Left lung (tissue), 10 donors: ENCODE measurements around the gene PXK. TPM values are rescaled to one million over a fixed set of nuclear protein-coding genes. Genes with fewer than 3 reads are reported as not detected.

Experiments
- ATAC-seq: fragments of 200-7000 bp; cut with Tn5 transposase; one replicate; pipeline ENCODE4 v1.9.1; 2020; ENCODE audit warnings: moderate library complexity
- DNase-seq, 4 donors: peaks; one replicate each; pipeline ENCODE4 v3.0.0-alpha.2; 2013 to 2020
- H3K27ac ChIP-seq, 2 donors: fragments of 200-600 bp; sonication (generic) in 1 of 2; one replicate each; pipeline versions ENCODE4 v1.5.0 to v1.8.0; 2020 to 2021
- H3K27me3 ChIP-seq, 2 donors: fragments of 200-600 bp; sonication (generic) in 1 of 2; one replicate each; pipeline versions ENCODE4 v1.5.0 to v1.8.0; 2020 to 2021
- H3K36me3 ChIP-seq, 2 donors: fragments of 200-600 bp; sonication (generic) in 1 of 2; one replicate each; pipeline versions ENCODE4 v1.5.0 to v1.8.0; 2020 to 2021
- H3K4me1 ChIP-seq, 2 donors: fragments of 200-600 bp; one replicate each; pipeline ENCODE4 v1.8.0; 2021
- H3K4me3 ChIP-seq, 2 donors: fragments of 200-600 bp; sonication (generic) in 1 of 2; one replicate each; pipeline versions ENCODE4 v1.5.0 to v1.8.0; 2020 to 2021; ENCODE audit warnings: mild to moderate bottlenecking in 1 of 2
- H3K9me3 ChIP-seq, 2 donors: fragments of 200-600 bp; sonication (generic) in 1 of 2; one replicate each; pipeline versions ENCODE4 v1.5.0 to v1.8.0; 2020 to 2021
- intact Hi-C, 2 donors: fragments of 100-400 bp; cut with DNase I; formaldehyde crosslinking; loops; one replicate each; pipeline versions ENCODE4 v1.11.2 to v1.14.2; 2022
- polyA plus RNA-seq, 6 donors: library from polyadenylated mRNA; unstranded; fragments of 120-200 nt; gene quantifications; one replicate each; pipeline ENCODE4 v1.2.1, GENCODE V29; 2013; ENCODE audit not compliant: insufficient read length in 6 of 6
- total RNA-seq, 2 donors: library from RNA; stranded (reverse); fragmentation: NEBNext Ultra II Directional; extraction: Animal tissue kit (Norgen Biotek cat#: 25700); gene quantifications; one replicate each; pipeline ENCODE4 v1.2.1, GENCODE V29; 2021
- TF ChIP-seq, protein P1 (sequence below), 2 donors: fragments of 200-600 bp; sonication (generic) in 1 of 2; IDR thresholded peaks; one replicate each; pipeline versions ENCODE4 v1.5.0 to v1.8.0; 2021; ENCODE audit warnings: antibody characterized with exemption in 2 of 2
- donor health status: DM: no; HTN: yes; CAD: no.
- donor health status: DM: no; HTN: no; CAD: no.

The PXK gene
- total and polyA plus RNA-seq, 8 donors = 19.0 to 42.3 (median 34.0) TPM

DNA sequence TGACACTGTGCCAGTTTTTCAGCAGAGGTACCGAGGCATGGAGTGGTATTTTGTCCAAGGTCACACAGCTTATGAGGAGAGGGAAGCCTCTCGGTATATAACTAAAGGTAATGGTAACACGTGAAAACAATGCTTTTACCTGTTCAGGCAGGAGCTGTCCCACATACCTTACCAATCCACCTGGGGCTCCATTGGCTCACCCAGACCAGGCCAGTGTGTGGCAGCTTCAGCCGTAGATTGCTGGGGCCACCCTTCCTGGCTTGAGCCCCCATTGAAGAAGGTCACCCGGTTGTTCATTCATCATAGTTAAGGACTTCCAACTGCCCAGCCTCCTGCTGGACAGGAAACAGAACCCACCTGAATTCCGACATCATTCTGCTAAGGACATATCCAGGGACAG lies 35.8 kb upstream of the PXK start:
- TF ChIP-seq, protein P1, sequence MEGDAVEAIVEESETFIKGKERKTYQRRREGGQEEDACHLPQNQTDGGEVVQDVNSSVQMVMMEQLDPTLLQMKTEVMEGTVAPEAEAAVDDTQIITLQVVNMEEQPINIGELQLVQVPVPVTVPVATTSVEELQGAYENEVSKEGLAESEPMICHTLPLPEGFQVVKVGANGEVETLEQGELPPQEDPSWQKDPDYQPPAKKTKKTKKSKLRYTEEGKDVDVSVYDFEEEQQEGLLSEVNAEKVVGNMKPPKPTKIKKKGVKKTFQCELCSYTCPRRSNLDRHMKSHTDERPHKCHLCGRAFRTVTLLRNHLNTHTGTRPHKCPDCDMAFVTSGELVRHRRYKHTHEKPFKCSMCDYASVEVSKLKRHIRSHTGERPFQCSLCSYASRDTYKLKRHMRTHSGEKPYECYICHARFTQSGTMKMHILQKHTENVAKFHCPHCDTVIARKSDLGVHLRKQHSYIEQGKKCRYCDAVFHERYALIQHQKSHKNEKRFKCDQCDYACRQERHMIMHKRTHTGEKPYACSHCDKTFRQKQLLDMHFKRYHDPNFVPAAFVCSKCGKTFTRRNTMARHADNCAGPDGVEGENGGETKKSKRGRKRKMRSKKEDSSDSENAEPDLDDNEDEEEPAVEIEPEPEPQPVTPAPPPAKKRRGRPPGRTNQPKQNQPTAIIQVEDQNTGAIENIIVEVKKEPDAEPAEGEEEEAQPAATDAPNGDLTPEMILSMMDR (IDR thresholded peaks at IDR 0.05) = no peak
- ATAC-seq = no peak
- no peak overlapping the region for H3K27ac ChIP-seq
- H3K9me3 ChIP-seq = peaks cover 0 to 3% of the 10 kb centered on the region in 2 donors
- H3K36me3 ChIP-seq = no peaks in the 10 kb centered on the region
- intact Hi-C loops = loop anchor here in 1 of 2 donors (10.0 kb wide), 1 partner anchor 52 kb away; no protein-coding TSS in a partner anchor
- no peaks in the 10 kb centered on the region for H3K4me1 ChIP-seq
- DNase-seq = no peak
- no peak overlapping the region for H3K4me3 ChIP-seq
- peaks cover 0 to 38% of the 10 kb centered on the region in 2 donors for H3K27me3 ChIP-seq

DNA sequence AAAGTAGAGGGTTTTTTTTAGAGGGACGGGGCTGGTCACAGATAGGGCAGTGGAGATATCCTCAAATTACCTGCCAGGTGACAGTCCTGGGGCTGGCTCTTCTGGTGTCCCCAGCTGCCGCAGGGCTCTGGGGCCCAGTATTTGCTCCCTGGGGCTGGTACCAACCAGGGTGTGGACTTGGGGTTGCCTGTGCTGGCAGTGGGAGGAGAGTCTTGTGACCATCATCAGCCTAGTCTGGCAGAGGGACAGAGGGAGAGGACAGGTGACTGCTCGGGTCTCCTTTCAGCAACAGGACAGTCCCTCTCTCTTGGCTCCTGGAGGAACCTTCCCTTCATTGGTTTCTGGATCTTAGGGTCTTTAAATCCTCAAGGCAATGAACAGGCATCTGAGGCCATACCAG lies 34.5 kb upstream of the PXK start:
- H3K27me3 ChIP-seq = peaks cover 0 to 39% of the 10 kb centered on the region in 2 donors
- DNase-seq = no peak
- H3K4me1 ChIP-seq = no peaks in the 10 kb centered on the region
- no peaks in the 10 kb centered on the region for H3K36me3 ChIP-seq
- H3K4me3 ChIP-seq = no peak overlapping the region
- TF ChIP-seq, protein P1 (IDR thresholded peaks at IDR 0.05) = no peak
- peaks cover 0 to 3% of the 10 kb centered on the region in 2 donors for H3K9me3 ChIP-seq
- ATAC-seq = no peak
- intact Hi-C loops = loop anchor here in 1 of 2 donors (2.0 to 10.0 kb wide), 2 partner anchors 53 to 113 kb away; no protein-coding TSS in a partner anchor
- no peak overlapping the region for H3K27ac ChIP-seq

DNA sequence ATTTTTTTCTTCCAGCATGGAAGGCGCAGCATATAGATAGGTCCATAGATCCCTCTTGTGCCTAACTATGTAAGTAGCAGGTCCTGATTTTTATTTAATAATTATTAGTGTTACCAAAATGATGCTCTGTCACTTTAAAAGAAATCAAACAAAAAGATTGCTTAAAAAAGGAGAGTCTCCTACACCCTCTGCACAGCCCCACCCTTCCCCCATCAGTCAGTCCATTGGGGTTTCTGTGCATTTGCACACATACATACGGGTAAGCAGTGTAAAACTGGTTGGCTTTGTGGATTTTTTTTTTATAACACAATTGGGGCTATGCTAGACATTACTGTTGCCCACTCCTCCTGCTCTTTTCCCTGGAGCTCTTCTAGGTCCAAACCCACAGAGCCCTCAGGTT lies 33.6 kb upstream of the PXK start:
- Histone ChIP-seq H3K4me3 (no peak overlapping the region), H3K27me3 (peaks cover 0 to 39% of the 10 kb centered on the region in 2 donors), H3K9me3 (peaks cover 0 to 3% of the 10 kb centered on the region in 2 donors), H3K36me3 (no peaks in the 10 kb centered on the region), H3K4me1 (no peaks in the 10 kb centered on the region), H3K27ac (no peak overlapping the region)
- TF ChIP-seq, protein P1 (IDR thresholded peaks at IDR 0.05) = no peak
- DNase-seq (no peak), ATAC-seq (no peak)
- intact Hi-C loops = loop anchor here in 1 of 2 donors (2.0 to 10.0 kb wide), 2 partner anchors 54 to 114 kb away; no protein-coding TSS in a partner anchor

DNA sequence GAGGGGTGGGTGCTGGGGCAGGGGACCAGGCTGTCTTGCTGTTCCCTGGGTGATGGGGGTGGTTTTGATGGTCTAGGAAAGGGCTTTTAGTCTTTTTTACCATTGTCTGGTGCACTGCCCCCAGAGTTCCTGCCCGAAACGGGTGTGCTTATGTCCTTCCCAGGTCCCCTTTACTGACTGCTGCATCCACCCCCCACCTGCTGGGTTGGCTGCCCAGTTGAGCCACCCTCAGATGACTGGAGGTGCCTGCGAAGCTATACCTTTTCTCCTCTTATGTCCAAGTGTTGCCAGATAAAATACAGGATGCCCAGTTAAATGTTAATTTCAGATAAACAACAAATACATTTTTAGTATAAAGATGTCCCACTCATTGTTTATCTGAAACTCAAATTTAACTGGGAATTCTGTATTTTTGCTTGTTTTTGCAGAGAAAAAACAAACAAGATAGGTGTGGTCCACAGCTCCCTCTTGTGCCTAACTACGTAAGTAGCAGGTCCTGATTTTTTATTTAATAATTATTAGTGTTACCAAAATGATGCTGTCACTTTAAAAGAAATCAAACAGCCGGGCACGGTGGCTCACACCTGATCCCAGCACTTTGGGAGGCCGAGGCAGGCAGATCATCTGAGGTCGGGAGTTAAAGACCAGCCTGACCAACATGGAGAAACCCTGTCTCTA lies 32.7 kb upstream of the PXK start:
- no peaks in the 10 kb centered on the region for H3K36me3 ChIP-seq
- ATAC-seq (peak; percentile 53), DNase-seq (peak in 1 of 4 donors; percentile 54)
- intact Hi-C loops = loop anchor here in 1 of 2 donors (2.0 to 10.0 kb wide), 3 partner anchors 55 to 295 kb away; partner anchors contain the start of gene FLNB
- TF ChIP-seq, protein P1 (IDR thresholded peaks at IDR 0.05) = peak; percentile 28 to 44
- peaks cover 0 to 2% of the 10 kb centered on the region in 2 donors for H3K9me3 ChIP-seq
- no peak overlapping the region for H3K27ac ChIP-seq
- H3K4me1 ChIP-seq = no peaks in the 10 kb centered on the region
- H3K27me3 ChIP-seq = peaks cover 0 to 39% of the 10 kb centered on the region in 2 donors
- H3K4me3 ChIP-seq = no peak overlapping the region
